AML-193 (cell line): ENCODE measurements around the gene MRM3.
"Not testable (repeated sequence)": the region's sequence is repeated elsewhere in the genome, so short reads cannot be mapped to it uniquely, and the experiment has no call there.

Experiments used
- DNase-seq, 2 experiments: peaks; one replicate each; lab custom pipeline; 2025; lab: John Stamatoyannopoulos, UW

The MRM3 gene

GRCh38 chr17:826778-827177 lies 44.6 kb downstream of the MRM3 start:
- no peak for DNase-seq

- no peak for DNase-seq
Observed at GRCh38 chr17:828761-829160, 46.6 kb downstream of the MRM3 start.

GRCh38 chr17:829614-830013 lies 47.5 kb downstream of the MRM3 start:
- DNase-seq, result not testable (repeated sequence)

- no peak for DNase-seq
Observed at GRCh38 chr17:830381-830780, 48.2 kb downstream of the MRM3 start.

- DNase-seq, result no peak
Observed at GRCh38 chr17:830950-831349, 48.8 kb downstream of the MRM3 start.

GRCh38 chr17:834136-834535 lies 52.0 kb downstream of the MRM3 start:
- DNase-seq, result no peak

- no peak for DNase-seq
Observed at GRCh38 chr17:835263-835662, 53.1 kb downstream of the MRM3 start.

- DNase-seq, result not testable (repeated sequence)
Observed at GRCh38 chr17:835721-836120, 53.6 kb downstream of the MRM3 start.

- DNase-seq, result no peak
Observed at GRCh38 chr17:836151-836550, 54.0 kb downstream of the MRM3 start.

GRCh38 chr17:838486-838885 lies 56.3 kb downstream of the MRM3 start:
- no peak for DNase-seq

GRCh38 chr17:841313-841712 lies 59.2 kb downstream of the MRM3 start:
- no peak for DNase-seq
